ENCODE results near the gene OTP.

GRCh38 chr5:77621440-77621839 lies 17.1 kb downstream of the OTP start:
- no peak for TF ChIP-seq POLR2AphosphoS5 (IDR thresholded peaks at IDR 0.05)
- TF ChIP-seq CTCF (IDR thresholded peaks at IDR 0.05) = no peak

Data from breast epithelium (tissue), 3 donors.